ENCODE results near the gene ASPN. TPM values are rescaled to one million over a fixed set of nuclear protein-coding genes. Genes with fewer than 3 reads are reported as not detected.

Gene ASPN
- total and polyA plus RNA-seq, 2 experiments from 2014 or later, result 0.82 TPM; not detected in 1

- no peaks in the 10 kb centered on the region for H3K79me2 ChIP-seq (replicated peaks; ENCODE audit: insufficient read depth)
- H3K36me3 ChIP-seq (ENCODE audit: insufficient read depth), result no peaks in the 10 kb centered on the region
- H3K4me3 Mint-ChIP-seq, result no peak overlapping the region
- no peaks in the 10 kb centered on the region for H3K36me3 Mint-ChIP-seq (ENCODE audit: low read depth)
- DNase-seq (ENCODE audit: low spot score) (no peak), ATAC-seq (no peak)
- no peak for TF ChIP-seq ETS1 (IDR thresholded peaks at IDR 0.05)
- no peak for TF ChIP-seq EZH2phosphoT487 (IDR thresholded peaks at IDR 0.05; ENCODE audit: unreplicated experiment)
- TF ChIP-seq POLR2AphosphoS5 (IDR thresholded peaks at IDR 0.05; ENCODE audit: low read depth), result no peak
- TF ChIP-seq, protein P1, sequence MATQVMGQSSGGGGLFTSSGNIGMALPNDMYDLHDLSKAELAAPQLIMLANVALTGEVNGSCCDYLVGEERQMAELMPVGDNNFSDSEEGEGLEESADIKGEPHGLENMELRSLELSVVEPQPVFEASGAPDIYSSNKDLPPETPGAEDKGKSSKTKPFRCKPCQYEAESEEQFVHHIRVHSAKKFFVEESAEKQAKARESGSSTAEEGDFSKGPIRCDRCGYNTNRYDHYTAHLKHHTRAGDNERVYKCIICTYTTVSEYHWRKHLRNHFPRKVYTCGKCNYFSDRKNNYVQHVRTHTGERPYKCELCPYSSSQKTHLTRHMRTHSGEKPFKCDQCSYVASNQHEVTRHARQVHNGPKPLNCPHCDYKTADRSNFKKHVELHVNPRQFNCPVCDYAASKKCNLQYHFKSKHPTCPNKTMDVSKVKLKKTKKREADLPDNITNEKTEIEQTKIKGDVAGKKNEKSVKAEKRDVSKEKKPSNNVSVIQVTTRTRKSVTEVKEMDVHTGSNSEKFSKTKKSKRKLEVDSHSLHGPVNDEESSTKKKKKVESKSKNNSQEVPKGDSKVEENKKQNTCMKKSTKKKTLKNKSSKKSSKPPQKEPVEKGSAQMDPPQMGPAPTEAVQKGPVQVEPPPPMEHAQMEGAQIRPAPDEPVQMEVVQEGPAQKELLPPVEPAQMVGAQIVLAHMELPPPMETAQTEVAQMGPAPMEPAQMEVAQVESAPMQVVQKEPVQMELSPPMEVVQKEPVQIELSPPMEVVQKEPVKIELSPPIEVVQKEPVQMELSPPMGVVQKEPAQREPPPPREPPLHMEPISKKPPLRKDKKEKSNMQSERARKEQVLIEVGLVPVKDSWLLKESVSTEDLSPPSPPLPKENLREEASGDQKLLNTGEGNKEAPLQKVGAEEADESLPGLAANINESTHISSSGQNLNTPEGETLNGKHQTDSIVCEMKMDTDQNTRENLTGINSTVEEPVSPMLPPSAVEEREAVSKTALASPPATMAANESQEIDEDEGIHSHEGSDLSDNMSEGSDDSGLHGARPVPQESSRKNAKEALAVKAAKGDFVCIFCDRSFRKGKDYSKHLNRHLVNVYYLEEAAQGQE (IDR thresholded peaks at IDR 0.05; ENCODE audit: unreplicated experiment), result no peak
- H3K4me2 ChIP-seq, result no peak overlapping the region
- no peaks in the 10 kb centered on the region for H3K27me3 ChIP-seq (ENCODE audit: insufficient read depth)
- no peak overlapping the region for H2AFZ ChIP-seq
- H3K9me3 Mint-ChIP-seq, result no peaks in the 10 kb centered on the region
- no peak overlapping the region for H3K4me3 ChIP-seq
- no peak overlapping the region for H3K27ac ChIP-seq (ENCODE audit: low read depth)
- H3K4me1 ChIP-seq (ENCODE audit: insufficient read depth), result no peaks in the 10 kb centered on the region
- no peaks in the 10 kb centered on the region for H3F3A ChIP-seq (replicated peaks; ENCODE audit: low read depth)
- no peaks in the 10 kb centered on the region; the same call in 1 of the 2 replicates for H3K9me2 ChIP-seq (ENCODE audit: insufficient read depth)
- no peak overlapping the region for H3K27ac Mint-ChIP-seq
- H3K4me1 Mint-ChIP-seq, result no peaks in the 10 kb centered on the region
- H3K27me3 Mint-ChIP-seq (ENCODE audit: insufficient read depth, low read depth, poor library complexity), result peaks cover 4% of the 10 kb centered on the region
- H4K20me1 ChIP-seq (replicated peaks; ENCODE audit: insufficient read depth), result no peaks in the 10 kb centered on the region
Observed at GRCh38 chr9:92435263-92435662, 47.0 kb downstream of the ASPN start.

- Histone ChIP-seq H3K4me2 (no peak overlapping the region), H3K4me3 (no peak overlapping the region), H3K36me3 (ENCODE audit: insufficient read depth) (no peaks in the 10 kb centered on the region), H3K79me2 (replicated peaks; ENCODE audit: insufficient read depth) (no peaks in the 10 kb centered on the region), H3K27me3 (ENCODE audit: insufficient read depth) (no peaks in the 10 kb centered on the region), H2AFZ (no peak overlapping the region), H4K20me1 (replicated peaks; ENCODE audit: insufficient read depth) (no peaks in the 10 kb centered on the region), H3F3A (replicated peaks; ENCODE audit: low read depth) (no peaks in the 10 kb centered on the region), H3K4me1 (ENCODE audit: insufficient read depth) (no peaks in the 10 kb centered on the region), H3K27ac (ENCODE audit: low read depth) (no peak overlapping the region), H3K9me2 (ENCODE audit: insufficient read depth) (no peaks in the 10 kb centered on the region; the same call in 1 of the 2 replicates)
- no peak for DNase-seq (ENCODE audit: low spot score)
- Mint-ChIP-seq H3K27me3 (ENCODE audit: insufficient read depth, low read depth, poor library complexity) (no peaks in the 10 kb centered on the region), H3K4me1 (no peaks in the 10 kb centered on the region), H3K36me3 (ENCODE audit: low read depth) (no peaks in the 10 kb centered on the region), H3K9me3 (no peaks in the 10 kb centered on the region), H3K27ac (no peak overlapping the region), H3K4me3 (no peak overlapping the region)
- no peak for ATAC-seq
- TF ChIP-seq ZNF114 (CRISPR knock-in tag; IDR thresholded peaks at IDR 0.05), result no peak
- TF ChIP-seq, protein P2, sequence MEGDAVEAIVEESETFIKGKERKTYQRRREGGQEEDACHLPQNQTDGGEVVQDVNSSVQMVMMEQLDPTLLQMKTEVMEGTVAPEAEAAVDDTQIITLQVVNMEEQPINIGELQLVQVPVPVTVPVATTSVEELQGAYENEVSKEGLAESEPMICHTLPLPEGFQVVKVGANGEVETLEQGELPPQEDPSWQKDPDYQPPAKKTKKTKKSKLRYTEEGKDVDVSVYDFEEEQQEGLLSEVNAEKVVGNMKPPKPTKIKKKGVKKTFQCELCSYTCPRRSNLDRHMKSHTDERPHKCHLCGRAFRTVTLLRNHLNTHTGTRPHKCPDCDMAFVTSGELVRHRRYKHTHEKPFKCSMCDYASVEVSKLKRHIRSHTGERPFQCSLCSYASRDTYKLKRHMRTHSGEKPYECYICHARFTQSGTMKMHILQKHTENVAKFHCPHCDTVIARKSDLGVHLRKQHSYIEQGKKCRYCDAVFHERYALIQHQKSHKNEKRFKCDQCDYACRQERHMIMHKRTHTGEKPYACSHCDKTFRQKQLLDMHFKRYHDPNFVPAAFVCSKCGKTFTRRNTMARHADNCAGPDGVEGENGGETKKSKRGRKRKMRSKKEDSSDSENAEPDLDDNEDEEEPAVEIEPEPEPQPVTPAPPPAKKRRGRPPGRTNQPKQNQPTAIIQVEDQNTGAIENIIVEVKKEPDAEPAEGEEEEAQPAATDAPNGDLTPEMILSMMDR (conservative IDR thresholded peaks at IDR 0.05; ENCODE audit: low read depth in 2 of 2), result no peak
- TF ChIP-seq ZNF462 (CRISPR knock-in tag; IDR thresholded peaks at IDR 0.05), result no peak
- no peak for TF ChIP-seq POLR2AphosphoS5 (IDR thresholded peaks at IDR 0.05; ENCODE audit: low read depth)
Observed at GRCh38 chr9:92432972-92433548, 49.2 kb downstream of the ASPN start.

Data from GM23338 (cell line).